Measurements from ENCODE around the gene UNC119.

DNA sequence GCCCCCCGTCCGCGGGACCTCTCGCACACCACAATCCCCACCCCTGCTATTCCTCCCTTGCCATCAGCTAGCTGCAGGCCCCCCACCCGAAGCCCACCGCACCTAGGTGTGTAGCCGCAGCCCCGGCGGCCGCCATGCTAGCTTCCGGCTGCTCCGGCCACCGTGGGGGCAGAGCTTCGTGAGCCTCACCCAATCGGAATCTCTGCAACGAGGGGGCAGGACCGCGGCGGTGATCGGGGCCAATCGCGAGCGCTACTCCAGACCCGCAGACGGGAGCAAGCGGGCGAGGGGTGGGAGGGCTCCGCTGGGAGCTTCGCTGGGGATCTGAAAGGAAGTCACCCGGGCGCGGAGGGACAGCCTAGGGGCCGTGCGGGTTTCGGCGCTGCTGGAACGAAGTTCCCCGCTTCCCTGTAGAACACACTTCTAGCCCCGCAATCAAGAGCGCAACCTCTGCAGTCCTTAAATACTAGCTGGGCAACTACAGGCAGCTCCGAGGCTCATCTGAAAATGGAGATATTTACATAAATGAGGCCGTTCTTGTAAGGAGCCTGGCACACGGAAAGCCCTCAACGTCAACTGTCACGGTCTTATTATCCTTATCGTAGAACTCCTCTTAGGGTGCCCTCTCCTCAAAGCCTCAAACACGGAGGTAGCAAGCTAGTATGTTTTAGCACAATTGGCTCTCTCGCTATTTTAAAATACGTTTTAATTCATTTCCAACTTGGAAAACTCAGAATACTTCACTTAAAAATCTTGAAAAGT is 19.1 kb upstream of the UNC119 start, which contains the start of gene PIGS:
- TF ChIP-seq CTCF (IDR thresholded peaks at IDR 0.05; ENCODE audit: low read length): no peak
- TF ChIP-seq EZH2 (IDR thresholded peaks at IDR 0.05; ENCODE audit: borderline replicate concordance, low read length): no peak

Measured in OCI-LY1 (cell line).